Cardiac muscle cell (in vitro differentiated cells and primary cell): ENCODE results near the gene BCR. TPM values are rescaled to one million over a fixed set of nuclear protein-coding genes. Genes with fewer than 3 reads are reported as not detected.
"Not testable (repeated sequence)": the region's sequence is repeated elsewhere in the genome, so short reads cannot be mapped to it uniquely, and the experiment has no call there.

ENCODE experiments used
- DNase-seq, 2 donors: peaks; one replicate each; pipeline versions ENCODE4 v3.0.0 to v3.0.0-alpha.2; 2010 to 2017; ENCODE audit warnings: low read depth in 1 of 2, low spot score in 1 of 2
- H3K27ac ChIP-seq: fragments of 200-600 bp; sonication (generic); 2 replicates; pipeline ENCODE4 v1.5.1; 2016
- H3K27me3 ChIP-seq: fragments of 200-600 bp; sonication (generic); 2 replicates; pipeline ENCODE4 v1.6.0; 2016; ENCODE audit warnings: control low read depth
- H3K36me3 ChIP-seq: fragments of 200-600 bp; sonication (generic); 2 replicates; pipeline ENCODE4 v1.5.1; 2016; ENCODE audit warnings: control low read depth
- H3K4me1 ChIP-seq: fragments of 200-600 bp; sonication (generic); 2 replicates; pipeline ENCODE4 v1.8.1; 2017; ENCODE audit warnings: low read depth, mild to moderate bottlenecking, mixed run types
- H3K4me3 ChIP-seq: fragments of 200-600 bp; sonication (generic); 2 replicates; pipeline ENCODE4 v1.5.1; 2016; ENCODE audit warnings: mild to moderate bottlenecking
- H3K9me3 ChIP-seq: fragments of 200-600 bp; sonication (generic); 2 replicates; pipeline ENCODE4 v1.5.1; 2017; ENCODE audit warnings: low read depth, mild to moderate bottlenecking, control low read depth
- polyA plus RNA-seq: library from polyadenylated mRNA; unstranded; fragments of >200 nt; fragmentation: Nextera tagmentation; extraction: Ambion mirVana; gene quantifications from 2 replicates; pipeline ENCODE4 v1.2.1, GENCODE V29; 2016
- total RNA-seq: library from RNA; depleted of rRNA; stranded (reverse); fragments of >200 nt; gene quantifications from 2 replicates; pipeline ENCODE4 v1.2.3, GENCODE V29; 2016
- TF ChIP-seq, protein P1 (sequence below): IDR thresholded peaks from 2 replicates; pipeline ENCODE4 v1.5.1; 2012; ENCODE audit warnings: low read depth, mild to moderate bottlenecking, low read length

The BCR gene
- total and polyA plus RNA-seq, 2 experiments from 2014 or later = 30.9 to 53.1 TPM

DNA sequence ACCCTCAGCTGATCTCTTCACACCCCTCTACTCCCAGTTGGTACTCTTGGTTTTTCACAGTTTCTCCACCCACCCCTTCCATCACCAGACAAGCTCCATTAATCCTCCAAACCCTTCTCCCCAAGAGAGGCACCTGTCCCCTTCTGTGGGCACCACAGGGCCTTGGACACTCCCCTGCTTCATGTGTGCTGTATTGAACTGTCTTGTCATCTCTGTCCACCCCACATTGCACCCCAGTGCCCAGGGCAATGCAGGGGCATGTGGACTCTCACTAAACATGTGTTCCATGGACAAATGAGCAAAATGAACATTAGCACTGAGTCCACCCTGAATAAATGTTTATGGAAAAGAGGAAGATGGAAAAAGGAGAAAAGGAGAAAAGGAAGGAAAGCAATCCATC lies 181.4 kb downstream of the BCR start:
- H3K9me3 ChIP-seq = no peaks in the 10 kb centered on the region
- peaks cover 12% of the 10 kb centered on the region for H3K27me3 ChIP-seq
- H3K4me3 ChIP-seq = no peak overlapping the region
- no peaks in the 10 kb centered on the region for H3K4me1 ChIP-seq
- DNase-seq = no peak
- no peak overlapping the region for H3K27ac ChIP-seq
- H3K36me3 ChIP-seq = no peaks in the 10 kb centered on the region
- TF ChIP-seq, protein P1, sequence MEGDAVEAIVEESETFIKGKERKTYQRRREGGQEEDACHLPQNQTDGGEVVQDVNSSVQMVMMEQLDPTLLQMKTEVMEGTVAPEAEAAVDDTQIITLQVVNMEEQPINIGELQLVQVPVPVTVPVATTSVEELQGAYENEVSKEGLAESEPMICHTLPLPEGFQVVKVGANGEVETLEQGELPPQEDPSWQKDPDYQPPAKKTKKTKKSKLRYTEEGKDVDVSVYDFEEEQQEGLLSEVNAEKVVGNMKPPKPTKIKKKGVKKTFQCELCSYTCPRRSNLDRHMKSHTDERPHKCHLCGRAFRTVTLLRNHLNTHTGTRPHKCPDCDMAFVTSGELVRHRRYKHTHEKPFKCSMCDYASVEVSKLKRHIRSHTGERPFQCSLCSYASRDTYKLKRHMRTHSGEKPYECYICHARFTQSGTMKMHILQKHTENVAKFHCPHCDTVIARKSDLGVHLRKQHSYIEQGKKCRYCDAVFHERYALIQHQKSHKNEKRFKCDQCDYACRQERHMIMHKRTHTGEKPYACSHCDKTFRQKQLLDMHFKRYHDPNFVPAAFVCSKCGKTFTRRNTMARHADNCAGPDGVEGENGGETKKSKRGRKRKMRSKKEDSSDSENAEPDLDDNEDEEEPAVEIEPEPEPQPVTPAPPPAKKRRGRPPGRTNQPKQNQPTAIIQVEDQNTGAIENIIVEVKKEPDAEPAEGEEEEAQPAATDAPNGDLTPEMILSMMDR = no peak

DNA sequence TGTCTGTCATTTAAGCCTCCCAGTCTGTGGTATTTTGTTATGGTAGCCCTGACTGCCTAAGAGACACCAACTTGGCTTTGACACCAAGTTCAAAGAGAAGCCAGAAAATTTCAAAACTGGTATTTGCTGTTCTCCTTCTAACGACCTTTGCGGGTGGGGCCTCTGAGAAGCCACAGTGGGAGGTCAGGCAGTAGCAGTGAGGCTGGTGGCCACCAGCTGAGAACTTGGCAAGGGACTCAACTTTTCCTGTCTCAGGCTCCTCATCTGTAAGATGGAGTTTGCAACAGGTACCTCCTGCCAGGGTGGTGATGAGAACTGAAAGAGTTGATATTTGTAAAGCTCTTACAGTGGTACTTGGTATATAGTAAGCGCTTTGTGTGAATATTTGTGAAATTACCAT lies 183.4 kb downstream of the BCR start:
- Histone ChIP-seq H3K4me1 (no peaks in the 10 kb centered on the region), H3K27ac (no peak overlapping the region), H3K27me3 (peaks cover 13% of the 10 kb centered on the region), H3K9me3 (no peaks in the 10 kb centered on the region), H3K36me3 (no peaks in the 10 kb centered on the region), H3K4me3 (no peak overlapping the region)
- no peak for DNase-seq
- TF ChIP-seq, protein P1 = no peak

DNA sequence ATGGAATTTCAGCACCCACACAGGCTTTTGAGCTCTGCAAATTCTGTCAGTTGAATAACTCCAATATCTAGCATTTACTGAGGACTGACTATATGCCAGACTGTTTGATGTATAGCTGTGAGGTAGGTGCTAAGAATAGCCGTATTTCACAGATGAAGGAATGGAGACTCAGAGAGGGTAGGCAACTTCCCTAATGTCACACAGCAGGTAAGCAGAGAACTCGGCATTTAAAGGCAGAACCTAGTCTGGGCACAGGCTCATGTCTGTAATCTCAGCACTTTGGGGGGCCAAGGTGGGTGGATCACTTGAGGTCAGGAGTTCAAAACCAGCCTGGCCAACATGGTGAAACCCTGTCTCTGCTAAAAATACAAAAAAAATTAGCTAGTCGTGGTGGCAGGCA lies 184.1 kb downstream of the BCR start:
- TF ChIP-seq, protein P1 = no peak
- Histone ChIP-seq H3K36me3 (no peaks in the 10 kb centered on the region), H3K27ac (no peak overlapping the region), H3K27me3 (peaks cover 12% of the 10 kb centered on the region), H3K4me1 (no peaks in the 10 kb centered on the region), H3K4me3 (no peak overlapping the region), H3K9me3 (no peaks in the 10 kb centered on the region)
- no peak for DNase-seq

DNA sequence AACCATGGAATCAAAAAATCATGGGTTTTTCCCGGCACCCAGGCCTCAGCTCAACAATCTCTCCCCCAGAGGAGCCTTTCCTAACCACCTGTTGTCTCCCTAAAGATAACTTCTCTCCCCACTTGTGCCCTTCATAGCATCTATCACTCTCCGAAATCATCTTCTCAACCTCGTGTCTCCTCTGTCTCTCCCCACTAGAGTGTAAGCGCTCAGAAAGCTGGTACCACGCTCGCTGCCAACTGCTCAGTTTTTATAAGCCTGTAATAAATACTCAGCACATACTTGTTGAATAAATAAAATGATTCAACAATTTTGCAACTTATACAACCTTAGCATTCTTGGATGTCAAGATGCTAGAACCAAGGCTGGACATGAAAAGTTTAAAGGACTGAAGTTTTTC lies 185.2 kb downstream of the BCR start:
- H3K4me1 ChIP-seq = no peaks in the 10 kb centered on the region
- H3K27ac ChIP-seq = no peak overlapping the region
- no peaks in the 10 kb centered on the region for H3K9me3 ChIP-seq
- H3K27me3 ChIP-seq = peaks cover 11% of the 10 kb centered on the region
- H3K4me3 ChIP-seq = no peak overlapping the region
- TF ChIP-seq, protein P1 = no peak
- DNase-seq = no peak
- no peaks in the 10 kb centered on the region for H3K36me3 ChIP-seq

DNA sequence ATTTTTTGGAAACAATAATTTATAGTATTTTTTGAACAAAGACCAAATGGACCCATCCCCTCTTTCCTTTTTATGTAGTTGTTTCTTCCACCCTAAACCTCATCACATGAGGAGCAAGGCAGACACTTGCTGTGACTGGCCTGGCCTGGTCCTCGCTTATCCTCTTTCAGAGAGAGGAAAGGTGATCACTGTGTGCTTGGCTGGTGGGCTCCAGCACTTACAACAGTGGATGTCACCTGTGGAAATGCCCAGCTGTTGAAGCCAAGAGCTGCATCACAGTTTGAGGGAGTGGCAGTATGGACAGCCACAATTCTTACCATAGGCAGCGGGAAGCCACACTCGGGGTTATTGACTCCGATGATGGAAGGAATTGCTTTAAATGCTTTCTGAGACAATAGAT lies 185.7 kb downstream of the BCR start:
- H3K36me3 ChIP-seq = no peaks in the 10 kb centered on the region
- H3K27ac ChIP-seq = no peak overlapping the region
- H3K27me3 ChIP-seq = peaks cover 11% of the 10 kb centered on the region
- no peak overlapping the region for H3K4me3 ChIP-seq
- TF ChIP-seq, protein P1 = no peak
- H3K9me3 ChIP-seq = no peaks in the 10 kb centered on the region
- no peaks in the 10 kb centered on the region for H3K4me1 ChIP-seq
- DNase-seq = no peak

DNA sequence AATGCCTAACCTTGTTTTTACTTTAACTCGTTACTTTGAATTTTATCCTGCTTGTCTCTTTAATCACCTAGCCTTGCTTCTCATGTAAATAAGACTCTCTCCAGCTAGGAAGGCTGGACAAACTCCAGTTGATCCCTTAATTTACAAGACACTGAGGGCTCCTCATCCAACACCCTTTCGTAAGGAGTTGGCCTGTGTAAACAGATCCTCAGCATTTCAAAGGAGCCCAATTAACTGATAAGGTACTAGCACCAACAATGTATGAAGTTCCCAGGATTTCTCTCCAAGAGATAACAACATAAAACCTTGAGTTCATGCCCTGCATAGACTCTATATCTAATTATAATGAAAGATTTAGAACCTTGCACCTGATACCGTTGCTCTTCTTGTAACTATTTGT lies 186.9 kb downstream of the BCR start:
- H3K4me1 ChIP-seq, H3K36me3 ChIP-seq, H3K4me3 ChIP-seq, H3K9me3 ChIP-seq, DNase-seq, H3K27ac ChIP-seq: not testable (repeated sequence)
- peaks cover 11% of the 10 kb centered on the region for H3K27me3 ChIP-seq

Other genes starting within 250 kb of the BCR start
- gene GNAZ, start 110.0 kb upstream of the BCR start, total RNA-seq = 2.8 and 3.7 TPM in 2 replicates
- 1.8 and 2.5 TPM in 2 replicates for gene GNAZ, start 110.0 kb upstream of the BCR start, polyA plus RNA-seq
- gene RSPH14, start 38.5 kb upstream of the BCR start, total RNA-seq = 4.0 and 6.7 TPM in 2 replicates
- gene RSPH14, start 38.5 kb upstream of the BCR start, polyA plus RNA-seq = 5.8 and 6.6 TPM in 2 replicates
- 2.9 and 3.7 TPM in 2 replicates for gene RAB36, start 35.0 kb upstream of the BCR start, total RNA-seq
- 6.7 and 7.1 TPM in 2 replicates for gene RAB36, start 35.0 kb upstream of the BCR start, polyA plus RNA-seq